H54 (cell line): Measurements from ENCODE around the gene THPO.

Experiments used
- DNase-seq: peaks from one replicate; pipeline ENCODE4 v3.0.0; 2011; ENCODE audit warnings: low spot score, mixed read lengths; ENCODE audit not compliant: insufficient read length
- FAIRE-seq: peaks from 3 replicates; lab custom pipeline; 2011; peaks lifted over from hg19 to GRCh38; lab: Jason Lieb, UNC
- POLR2A ChIP-seq: IDR thresholded peaks from 2 replicates; pipeline ENCODE4 v1.6.1; 2011; ENCODE audit warnings: low read depth, mild to moderate bottlenecking, low read length

Gene THPO

DNA sequence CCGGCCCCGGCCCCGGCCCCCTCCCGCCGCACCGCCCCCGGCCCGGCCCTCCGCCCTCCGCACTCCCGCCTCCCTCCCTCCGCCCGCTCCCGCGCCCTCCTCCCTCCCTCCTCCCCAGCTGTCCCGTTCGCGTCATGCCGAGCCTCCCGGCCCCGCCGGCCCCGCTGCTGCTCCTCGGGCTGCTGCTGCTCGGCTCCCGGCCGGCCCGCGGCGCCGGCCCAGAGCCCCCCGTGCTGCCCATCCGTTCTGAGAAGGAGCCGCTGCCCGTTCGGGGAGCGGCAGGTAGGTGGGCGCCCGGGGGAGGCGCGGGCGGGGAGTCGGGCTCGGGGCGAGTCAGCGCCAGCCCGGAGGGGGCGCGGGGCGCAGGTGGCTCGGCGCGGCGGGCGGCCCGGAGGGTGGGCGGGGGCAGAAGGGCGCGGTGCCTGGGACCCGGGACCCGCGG is 2.2 kb upstream of the THPO start:
- no peak for TF ChIP-seq POLR2A
- peak; percentile 92 for DNase-seq
- no peak for FAIRE-seq

DNA sequence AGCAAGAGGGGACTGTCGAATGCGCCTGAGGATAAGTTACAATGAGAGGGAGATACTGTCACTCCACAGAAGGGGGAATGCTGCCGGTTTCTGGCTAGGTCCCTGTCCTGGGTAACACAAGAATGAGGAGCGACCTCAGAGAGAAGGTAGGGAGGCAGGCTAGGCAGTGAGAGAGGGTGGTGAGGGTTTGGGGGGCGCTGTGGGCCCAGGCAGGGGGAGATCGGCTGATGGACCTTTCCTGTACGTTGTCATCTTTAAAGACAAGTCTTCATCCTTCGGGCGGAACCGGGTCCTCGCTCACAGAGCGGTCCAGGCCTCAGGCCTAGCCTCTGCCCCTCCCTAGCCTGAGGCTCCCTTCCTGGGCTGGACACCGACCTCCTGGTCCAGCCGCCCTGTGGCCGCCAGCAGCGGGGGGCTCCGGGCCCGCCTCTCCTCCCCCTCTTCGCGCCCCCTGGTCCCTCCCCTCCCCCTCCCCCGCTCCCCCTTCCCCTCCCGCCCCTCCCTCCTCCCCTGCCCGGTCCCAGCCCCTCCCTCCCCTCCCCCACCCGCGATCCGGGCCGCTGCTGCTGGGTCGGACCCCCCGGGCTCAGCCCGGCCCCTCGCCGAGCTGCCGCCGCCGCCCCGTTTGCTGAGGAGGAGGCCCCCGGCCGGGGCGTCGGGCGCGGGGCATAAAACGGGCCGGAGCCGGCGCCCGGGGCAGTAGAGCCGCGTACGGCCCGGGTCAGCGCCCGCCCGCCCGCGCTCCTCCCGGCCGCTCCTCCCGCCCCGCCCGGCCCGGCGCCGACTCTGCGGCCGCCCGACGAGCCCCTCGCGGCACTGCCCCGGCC is 1.6 kb upstream of the THPO start, which contains the start of gene CHRD:
Gene CHRD, plus strand, starts transcription at position 697 of the 827 bp plus-strand sequence. CDS start 265 bp downstream, outside the sequence.
- DNase-seq (no peak), FAIRE-seq (no peak)
- TF ChIP-seq POLR2A: no peak

DNA sequence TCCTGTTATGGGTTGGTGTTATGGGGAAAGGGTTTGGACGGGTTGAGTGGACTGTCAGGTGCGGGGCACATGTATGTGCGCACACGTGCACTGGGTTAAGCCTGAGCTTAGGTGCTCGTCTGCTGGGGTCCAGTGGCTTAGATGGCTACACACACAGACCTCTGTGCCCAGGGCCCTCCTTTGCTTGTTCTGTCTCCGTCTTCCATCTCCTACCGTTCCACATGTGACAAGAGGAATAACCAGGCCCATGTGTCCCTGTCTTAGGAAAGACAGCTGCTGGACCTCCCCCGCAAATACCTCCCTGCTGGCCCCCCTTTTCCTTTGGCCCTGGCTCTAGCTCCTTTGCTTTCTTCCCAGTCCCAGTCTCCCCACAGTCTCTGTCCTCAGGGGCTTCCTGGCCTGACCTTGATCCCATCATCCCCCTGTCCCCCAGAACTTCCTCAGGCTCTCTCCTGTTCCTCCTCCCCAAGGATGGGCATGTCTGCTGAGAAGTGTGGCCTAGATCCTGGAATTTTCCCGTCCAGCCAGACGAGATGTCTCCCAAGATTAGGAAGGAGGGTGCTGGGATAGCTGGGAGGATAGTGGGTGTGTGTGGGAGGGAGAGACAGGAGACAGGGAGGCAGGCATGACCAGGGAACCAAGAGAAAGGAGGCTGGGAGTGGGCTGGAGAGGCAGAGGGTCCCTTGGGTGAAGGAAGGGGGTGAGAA is 797 bp upstream of the THPO start:
- FAIRE-seq: no peak
- no peak for TF ChIP-seq POLR2A
- no peak for DNase-seq

DNA sequence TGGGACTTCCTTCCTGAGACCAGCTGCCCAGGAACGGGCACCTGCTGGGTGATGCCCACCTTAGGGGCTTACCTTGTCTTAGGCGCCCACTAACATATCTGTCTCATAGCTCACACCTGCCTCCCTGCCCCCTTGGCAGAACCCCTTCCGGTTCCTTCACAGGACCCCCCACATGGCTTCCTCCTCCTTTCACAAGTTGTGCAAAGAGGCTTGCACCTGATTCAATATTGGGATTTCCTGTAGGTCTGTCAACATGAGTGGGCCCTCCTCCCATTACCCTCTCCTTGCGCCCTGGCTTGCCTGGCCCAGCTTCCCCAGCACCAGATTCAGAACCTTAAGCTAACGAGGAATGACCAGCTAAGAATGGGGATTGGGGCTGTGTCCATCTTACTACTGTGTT is 633 bp downstream of the THPO start:
- FAIRE-seq (no peak), DNase-seq (no peak)
- TF ChIP-seq POLR2A: no peak

DNA sequence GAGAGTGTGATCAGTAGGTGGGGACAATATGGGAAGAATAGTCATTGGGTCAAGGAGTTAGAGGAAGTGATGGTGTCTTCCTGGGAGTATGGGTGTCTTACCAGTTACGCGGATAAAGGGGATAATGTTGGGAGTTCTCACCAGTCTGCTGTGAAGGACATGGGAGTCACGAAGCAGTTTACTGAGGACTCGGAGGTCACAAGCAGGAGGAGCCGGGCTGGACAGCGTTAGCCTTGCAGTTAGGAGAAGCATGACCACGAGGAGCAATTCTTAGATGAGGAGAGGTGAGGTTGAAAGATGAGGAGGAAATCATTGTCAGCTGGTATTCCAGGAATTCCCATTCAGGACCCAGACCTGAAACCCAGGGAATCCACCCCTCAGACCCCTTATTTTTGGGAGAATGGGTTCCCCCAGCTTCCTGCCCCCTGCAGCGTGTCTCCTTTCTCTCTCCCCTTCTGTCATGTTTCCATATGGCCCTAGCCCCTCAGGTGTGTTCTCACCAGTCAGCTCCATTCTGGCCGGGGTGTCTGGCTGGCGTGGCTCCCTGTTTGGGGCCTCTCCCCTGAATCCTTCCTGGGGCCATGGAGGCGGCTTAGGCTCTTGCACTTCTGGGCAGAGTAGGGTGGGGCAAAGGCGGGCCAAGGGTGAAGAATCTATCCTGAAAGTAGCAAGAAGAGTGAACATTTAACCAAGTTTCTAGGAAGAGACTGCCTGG is 2.1 kb downstream of the THPO start:
- FAIRE-seq (no peak), DNase-seq (no peak)
- TF ChIP-seq POLR2A: no peak

DNA sequence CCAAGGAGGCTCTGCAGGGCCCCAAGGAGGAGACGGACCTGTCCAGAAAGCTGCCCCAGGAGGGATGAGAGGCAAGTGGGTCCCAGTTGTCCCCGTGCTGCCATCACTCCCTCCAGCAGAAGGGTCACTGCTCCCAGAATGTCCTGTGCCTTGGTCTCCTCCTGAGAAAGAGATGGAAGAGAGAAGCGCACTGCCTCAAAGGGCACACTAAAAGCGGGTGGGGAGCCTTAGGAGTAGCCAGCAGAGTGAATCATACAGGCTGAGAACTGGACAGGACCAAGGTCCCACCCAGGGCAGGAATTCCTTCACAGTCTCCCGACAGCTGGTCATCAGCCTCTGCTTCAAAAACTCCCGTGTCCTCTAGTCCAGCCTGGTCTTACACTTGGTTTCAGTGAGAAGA is 4.6 kb downstream of the THPO start:
- DNase-seq (peak; percentile 87), FAIRE-seq (peak; percentile 72)
- no peak for TF ChIP-seq POLR2A

DNA sequence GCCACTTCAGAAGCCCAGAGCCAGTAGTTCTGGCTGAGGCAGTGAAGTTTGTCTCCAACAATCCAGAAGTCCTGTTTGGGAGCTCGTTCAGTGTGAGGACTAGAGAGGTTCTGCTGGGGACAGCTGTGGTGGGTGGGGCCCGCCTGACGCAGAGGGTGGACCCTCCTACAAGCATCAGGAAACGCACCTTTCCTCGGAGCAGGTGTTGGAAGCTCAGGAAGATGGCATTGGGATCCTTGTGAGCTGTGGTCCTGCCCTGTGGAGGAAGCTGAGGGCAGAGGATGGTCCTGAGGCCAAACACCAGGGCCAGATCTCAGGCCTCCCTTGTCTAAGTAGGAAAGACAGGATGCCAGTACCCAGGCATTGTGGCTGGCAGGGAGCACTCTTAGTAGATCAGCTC is 5.1 kb downstream of the THPO start:
- TF ChIP-seq POLR2A: no peak
- DNase-seq (no peak), FAIRE-seq (no peak)

DNA sequence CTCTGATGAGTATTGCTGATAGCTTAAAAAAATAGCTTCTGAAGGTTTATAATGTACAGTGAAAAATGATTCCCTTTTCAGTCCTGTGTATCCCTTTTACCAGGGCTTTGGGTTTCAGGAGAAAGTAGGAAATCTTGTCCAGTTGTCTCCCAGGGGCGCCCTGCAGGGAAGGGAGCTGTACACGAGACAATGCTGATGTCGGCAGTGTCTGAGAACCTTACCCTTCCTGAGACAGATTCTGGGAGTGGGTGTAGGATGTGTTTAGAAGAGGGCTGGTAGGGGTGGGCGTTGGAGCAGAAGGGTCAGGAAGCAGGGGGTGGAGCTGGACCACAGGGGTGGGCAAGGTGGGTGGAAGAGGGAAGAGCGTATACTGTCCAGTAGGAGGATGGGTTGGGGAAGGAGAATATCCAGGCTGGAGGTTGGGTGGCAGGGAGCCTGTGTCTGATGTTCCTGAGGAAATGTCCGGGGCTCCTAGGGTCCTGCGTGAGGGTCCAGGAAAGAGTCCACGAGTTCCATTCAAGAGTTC is 5.6 kb downstream of the THPO start:
- DNase-seq (no peak), FAIRE-seq (no peak)
- no peak for TF ChIP-seq POLR2A

DNA sequence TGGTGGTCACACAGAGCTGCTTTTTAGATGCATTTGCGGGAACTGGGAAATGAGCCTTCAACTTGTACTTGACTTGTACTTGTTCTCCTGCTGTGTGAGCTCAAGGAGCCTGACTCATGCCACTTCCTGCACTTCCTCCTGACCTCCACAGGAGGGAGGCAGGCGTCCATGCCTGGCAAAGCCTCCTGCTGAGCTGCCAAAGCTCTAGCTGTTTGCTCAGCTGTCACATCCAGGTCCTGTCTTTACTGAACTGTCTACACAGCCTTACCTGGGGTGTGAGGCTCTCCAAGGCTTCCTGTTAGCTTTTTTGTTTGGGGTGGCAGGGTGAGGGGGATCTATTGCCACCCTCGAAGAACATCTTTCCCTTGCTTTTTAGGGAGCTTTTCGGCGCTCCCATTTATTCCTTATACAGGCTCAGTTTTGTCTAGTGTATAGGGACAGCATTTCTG is 6.4 kb downstream of the THPO start:
- no peak for TF ChIP-seq POLR2A
- FAIRE-seq (peak; percentile 97), DNase-seq (peak; percentile 98)

DNA sequence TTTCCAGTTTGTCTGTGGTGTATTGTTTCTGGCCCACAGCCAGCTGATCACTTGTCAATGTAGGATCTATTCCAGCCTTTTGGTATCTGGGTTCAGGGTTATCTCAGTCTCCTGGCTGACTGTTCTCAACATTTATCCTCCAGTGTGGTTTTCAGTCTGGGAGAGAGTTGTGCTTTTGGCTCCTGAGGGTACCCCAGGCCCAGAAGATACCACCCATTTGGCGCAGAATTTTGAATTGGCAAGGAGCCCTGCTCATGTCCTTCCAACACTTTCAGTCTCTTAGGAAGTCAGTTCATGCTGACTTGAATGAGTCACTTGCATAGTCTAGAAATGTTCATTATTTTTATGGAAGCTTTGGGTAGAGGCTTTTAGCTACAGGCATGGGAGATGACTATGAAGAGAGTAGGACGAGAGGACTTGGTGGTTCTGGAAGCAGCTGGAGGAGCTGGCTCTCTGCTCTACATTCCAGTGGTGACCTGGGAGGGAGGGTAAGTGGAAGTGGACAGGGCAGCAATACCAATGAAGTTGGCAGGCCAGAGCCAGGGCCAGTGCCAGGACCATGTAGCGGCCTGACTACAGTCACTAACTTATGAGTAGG is 9.3 kb downstream of the THPO start:
- FAIRE-seq (no peak), DNase-seq (peak; percentile 47)
- no peak for TF ChIP-seq POLR2A

DNA sequence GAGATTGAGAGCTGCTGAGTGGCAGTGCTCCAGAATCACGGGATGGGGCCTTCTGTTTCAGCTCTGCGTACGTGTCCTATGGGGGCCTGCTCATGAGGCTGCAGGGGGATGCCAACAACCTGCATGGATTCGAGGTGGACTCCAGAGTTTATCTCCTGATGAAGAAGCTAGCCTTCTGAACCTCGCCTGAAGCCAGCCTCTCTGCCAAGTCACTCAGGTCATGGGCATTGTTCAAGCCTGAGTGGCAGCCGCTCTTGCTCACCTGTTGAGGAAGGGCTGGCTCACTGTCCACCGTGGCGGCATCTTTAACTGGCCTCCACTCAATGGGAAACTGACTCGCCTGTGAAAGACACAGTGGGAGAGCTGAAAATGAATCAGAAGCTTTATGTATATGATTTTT is 9.9 kb downstream of the THPO start:
- TF ChIP-seq POLR2A: no peak
- FAIRE-seq: no peak
- DNase-seq: no peak

DNA sequence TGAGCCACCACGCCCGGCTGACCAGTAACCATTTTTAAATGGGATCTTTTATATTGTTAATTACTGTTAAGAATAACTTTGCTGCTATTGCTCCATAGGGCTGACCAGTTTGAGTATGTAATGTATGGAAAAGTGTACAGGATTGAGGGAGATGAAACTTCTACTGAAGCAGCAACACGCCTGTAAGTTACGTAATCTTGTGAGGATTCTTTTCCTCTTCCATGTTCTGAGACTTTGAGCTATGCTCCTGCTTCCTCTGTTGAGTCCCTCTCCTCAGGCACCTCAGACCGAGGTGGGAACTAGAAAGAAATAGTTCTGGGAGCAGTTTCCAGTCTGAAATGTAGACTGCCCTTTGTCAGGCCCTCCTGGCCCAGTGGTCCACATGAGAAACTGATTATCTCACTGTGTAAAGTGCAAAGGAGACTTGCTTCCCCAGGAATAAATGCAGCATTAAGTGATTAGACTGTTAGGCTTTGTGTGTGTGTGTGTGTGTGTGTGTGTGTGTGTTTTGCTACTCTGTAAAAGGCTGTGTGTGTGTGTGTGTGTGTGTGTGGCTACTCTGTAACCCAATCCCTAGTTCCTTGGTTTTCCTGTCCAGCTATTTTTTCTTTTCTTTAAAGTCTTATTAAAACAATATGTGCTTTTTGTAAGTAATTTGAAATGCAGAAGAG is 11.3 kb downstream of the THPO start:
- FAIRE-seq (no peak), DNase-seq (no peak)
- TF ChIP-seq POLR2A: no peak
